SHP77 treated with DMSO at 0.1 percent for 48 hours (cell line): ENCODE measurements around the gene MFN2.
"Not testable (repeated sequence)": the region's sequence is repeated elsewhere in the genome, so short reads cannot be mapped to it uniquely, and the experiment has no call there.

ENCODE experiments used
- DNase-seq: peaks from one replicate; lab custom pipeline; 2025; lab: John Stamatoyannopoulos, UW

MFN2 gene

DNA sequence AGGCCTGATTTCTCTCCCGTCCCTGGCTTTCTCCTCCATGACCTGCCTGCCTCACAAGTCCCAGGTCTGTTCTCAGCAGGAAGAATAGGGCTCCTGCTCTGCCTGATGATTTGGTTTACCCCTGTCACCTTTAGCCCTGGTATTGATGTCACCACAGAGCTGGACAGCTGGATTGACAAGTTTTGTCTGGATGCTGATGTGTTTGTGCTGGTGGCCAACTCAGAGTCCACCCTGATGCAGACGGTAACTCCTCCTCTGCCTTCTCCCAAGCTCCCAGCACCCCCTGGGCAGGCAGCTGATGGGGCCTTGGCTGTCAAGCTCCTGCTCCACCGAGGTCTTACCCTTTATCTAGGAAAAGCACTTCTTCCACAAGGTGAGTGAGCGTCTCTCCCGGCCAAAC lies 18.4 kb downstream of the MFN2 start:
- DNase-seq = no peak

DNA sequence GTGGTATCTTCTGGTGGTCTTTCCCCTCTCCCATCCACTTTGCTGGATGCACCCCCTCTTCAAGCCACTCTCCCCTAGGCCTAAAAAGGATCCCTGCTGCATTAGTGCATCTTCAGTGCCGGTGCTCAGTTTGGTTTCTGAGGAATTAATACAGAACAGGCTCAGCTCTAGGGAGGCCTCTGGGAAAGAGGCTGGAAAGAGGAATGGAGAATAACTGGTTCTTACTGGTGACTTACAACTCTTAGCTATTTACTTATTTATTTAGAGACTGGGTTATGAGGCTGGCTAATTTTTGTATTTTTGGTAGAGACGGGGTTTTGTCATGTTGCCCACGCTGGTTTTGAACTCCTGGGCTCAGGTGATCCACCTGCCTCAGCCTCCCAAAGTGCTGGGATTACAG lies 19.0 kb downstream of the MFN2 start:
- no peak for DNase-seq

DNA sequence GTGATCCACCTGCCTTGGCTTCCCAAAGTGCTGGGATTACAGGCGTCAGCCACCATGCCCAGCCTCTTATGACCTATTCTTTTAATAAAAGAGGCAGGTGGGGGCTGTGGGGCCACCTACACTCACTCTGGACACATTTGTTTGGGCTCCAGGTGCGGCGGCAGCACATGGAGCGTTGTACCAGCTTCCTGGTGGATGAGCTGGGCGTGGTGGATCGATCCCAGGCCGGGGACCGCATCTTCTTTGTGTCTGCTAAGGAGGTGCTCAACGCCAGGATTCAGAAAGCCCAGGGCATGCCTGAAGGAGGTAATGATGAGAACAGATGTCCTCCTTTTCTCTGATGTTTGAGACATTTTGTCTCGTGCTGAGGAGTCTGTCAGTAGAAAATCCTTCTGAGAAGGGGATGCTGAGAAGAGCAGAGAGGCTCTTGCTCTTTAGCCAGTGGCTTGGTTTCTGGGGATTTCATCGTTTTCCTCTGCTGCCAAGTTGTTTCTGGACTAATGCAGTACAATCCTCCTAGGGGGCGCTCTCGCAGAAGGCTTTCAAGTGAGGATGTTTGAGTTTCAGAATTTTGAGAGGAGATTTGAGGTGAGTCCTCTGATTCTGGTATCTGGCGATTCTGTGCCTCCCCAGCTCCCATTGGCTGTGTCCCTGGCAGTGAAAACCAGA lies 21.1 kb downstream of the MFN2 start:
- DNase-seq = no peak

DNA sequence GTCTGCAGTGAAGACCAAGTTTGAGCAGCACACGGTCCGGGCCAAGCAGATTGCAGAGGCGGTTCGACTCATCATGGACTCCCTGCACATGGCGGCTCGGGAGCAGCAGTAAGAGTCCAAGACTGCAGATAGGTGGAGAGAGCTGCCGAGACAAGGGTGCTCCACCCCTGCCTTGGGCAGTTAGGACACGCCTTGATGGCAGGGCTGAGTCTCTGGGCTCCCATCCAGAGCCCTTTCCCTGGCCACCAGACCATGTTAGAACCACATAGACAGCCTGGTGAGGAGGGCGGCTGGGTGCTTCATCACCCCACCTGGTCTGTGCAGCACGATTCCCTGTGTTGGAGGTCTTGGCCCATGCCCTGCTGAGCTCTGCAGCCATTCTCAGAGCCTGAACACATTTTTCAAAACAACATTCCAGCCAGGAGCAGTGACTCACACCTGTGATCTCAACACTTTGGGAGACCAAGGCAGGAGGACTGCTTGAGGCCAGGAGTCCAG lies 21.8 kb downstream of the MFN2 start:
- DNase-seq = no peak

- DNase-seq = no peak
Measured at GRCh38 chr1:12003762-12004161, 23.5 kb downstream of the MFN2 start.

GRCh38 chr1:12005488-12006166 lies 25.4 kb downstream of the MFN2 start:
- DNase-seq = no peak

- DNase-seq = no peak
Measured at GRCh38 chr1:12006167-12006921, 26.1 kb downstream of the MFN2 start.

DNA sequence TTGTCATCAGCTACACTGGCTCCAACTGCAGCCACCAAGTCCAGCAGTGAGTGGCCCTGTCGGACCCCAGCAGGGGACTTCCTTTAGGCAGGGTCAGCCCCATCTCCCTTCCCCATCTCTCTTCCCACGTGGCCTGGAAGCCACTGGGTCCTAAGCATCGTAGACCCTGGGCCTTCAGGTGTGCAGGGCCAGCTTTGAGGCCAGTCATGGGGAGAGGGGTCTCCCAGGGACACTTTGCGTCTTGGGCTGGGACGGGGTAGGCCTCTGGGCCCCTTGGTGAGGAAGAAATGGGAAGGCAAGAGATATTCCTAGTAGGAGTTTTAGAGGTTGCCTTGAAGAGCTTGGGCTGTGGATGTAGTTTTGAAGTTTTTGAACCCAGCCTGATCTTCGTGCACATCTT lies 27.0 kb downstream of the MFN2 start:
- DNase-seq = no peak

GRCh38 chr1:12008355-12008754 lies 28.1 kb downstream of the MFN2 start:
- DNase-seq = not testable (repeated sequence)

GRCh38 chr1:12009318-12009947 lies 29.2 kb downstream of the MFN2 start:
- DNase-seq = no peak

DNA sequence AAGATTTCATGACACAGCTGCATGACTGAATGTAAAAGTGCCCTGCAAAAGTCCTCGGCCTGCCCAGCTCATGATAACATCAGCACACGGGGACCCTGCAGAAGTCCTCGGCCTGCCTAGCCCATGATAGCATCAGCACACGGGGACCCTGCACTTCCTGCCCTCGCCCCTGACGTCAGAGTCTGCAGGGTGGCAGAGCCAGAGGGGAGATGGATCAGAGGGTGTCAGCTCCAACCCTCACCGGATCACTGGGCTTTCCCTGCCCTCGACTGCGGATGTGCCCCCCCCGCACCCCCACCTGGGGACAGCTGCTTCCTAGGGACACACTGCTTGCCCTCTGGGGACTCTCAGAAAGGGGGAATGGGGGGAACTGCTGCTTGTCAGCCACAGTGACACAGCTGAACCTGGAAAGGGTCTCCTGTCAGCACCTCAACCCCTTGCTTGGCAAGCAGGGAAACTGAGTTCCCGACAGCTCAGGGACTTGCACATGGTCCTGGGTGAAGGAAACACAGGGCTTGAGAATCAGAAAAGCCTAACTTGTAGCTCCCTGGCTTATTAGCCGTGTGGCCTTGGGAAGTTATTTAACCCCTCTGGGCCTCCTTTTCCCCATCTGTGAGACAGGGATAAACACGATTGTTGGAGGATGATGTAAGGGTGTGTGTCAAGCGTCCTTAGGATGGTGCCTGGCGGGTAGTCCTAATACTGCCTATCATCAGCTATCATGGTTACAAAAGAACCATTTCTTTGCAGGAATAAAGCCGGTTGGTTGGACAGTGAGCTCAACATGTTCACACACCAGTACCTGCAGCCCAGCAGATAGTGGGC lies 30.7 kb downstream of the MFN2 start:
- no peak for DNase-seq

DNA sequence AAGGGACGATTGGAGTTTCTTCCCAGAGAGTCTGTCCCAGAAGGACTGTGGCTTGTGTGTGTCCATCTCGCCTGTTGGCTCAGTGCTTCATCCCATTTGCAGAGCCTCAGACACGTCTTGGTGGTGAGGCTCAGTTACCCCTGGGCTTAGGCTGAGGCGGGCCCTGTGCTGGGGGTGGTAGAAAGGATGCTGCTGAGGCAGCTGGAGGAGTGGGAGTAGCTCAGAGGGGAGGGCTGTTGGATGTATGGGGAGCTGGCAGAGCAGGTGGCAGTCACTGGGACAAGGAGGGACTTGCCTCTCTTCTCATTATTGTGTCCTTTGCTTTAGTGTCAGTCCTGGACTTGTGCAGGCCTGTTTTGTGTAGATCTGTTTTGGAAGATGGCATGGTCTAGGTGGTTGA lies 31.8 kb downstream of the MFN2 start:
- no peak for DNase-seq

GRCh38 chr1:12012560-12013316 lies 32.5 kb downstream of the MFN2 start:
- no peak for DNase-seq

GRCh38 chr1:12014141-12014991 lies 34.1 kb downstream of the MFN2 start:
- no peak for DNase-seq

- no peak for DNase-seq
Measured at GRCh38 chr1:12015001-12015491, 34.8 kb downstream of the MFN2 start.

DNA sequence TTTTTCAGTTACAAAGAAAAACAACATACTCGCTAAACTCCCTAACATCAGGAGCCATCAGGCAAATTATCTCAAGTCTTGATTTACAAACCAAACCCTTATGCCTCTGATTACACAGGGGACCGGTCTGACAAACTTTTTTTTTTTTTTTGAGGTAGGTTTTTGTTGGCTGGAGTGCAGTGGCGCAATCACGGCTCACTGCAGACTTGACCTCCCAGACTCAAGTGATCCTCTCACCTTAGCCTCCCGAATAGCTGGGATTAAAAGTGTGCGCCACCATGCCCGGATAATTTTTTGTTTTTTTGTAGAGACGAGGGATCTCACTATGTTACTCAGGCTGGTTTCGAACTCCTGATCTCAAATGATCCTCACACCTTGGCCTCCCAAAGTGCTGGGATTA lies 35.3 kb downstream of the MFN2 start:
- DNase-seq = no peak

DNA sequence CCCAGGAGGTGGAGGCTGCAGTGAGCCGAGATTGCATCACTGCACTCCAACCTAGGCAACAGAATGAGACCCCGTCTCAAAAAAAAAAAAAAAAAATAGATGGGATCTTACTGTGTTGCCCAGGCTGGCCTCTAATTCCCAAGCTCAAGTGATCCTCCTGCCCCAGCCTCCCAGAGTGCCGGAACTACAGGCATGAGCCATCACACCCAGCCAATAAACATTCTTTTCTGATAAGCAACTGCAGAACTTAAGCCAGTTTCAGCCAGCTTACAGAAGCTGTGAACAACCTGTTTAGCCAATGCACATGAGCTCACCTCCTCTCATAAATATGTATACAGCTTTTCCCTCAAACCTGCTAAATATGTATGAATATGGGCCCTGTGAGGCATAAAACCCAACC lies 35.9 kb downstream of the MFN2 start:
- no peak for DNase-seq

GRCh38 chr1:12019858-12020509 lies 39.7 kb downstream of the MFN2 start:
- no peak for DNase-seq

DNA sequence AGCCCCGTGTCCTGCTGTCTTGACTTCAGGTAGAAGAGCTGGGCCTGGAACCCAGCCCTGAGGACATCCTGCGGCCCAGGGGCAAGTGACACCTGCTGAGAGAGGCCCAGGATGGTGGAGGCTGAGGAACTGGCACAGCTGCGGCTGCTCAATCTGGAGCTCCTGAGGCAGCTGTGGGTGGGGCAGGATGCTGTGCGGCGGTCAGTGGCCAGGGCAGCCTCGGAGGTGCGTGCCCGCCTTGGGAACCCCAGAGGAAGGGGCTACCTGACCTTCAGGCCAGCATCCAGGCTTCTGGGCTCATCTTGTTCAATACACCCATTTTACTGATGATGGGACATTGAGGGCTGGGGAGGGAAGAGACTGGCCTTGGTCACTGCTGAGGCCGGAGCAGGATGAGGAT lies 41.4 kb downstream of the MFN2 start:
- no peak for DNase-seq
